Thyroid gland (tissue), 4 donors: ENCODE results near the gene PSAP.

ENCODE experiments used
- POLR2A ChIP-seq, 2 donors: fragments of 450-650 bp; IDR thresholded peaks; one replicate each; pipeline ENCODE4 v1.6.1; 2017; ENCODE audit warnings: antibody characterized with exemption in 2 of 2, mild to moderate bottlenecking in 2 of 2, moderate library complexity in 1 of 2
- TF ChIP-seq, protein P1 (sequence below), 6 experiments: fragments of 200-600 bp in 3 of 6; fragments of 450-650 bp in 3 of 6; sonication (generic) in 3 of 6; IDR thresholded peaks; one replicate each; pipeline ENCODE4 v1.5.1; 2016 to 2019; ENCODE audit warnings: antibody characterized with exemption in 6 of 6, mild to moderate bottlenecking in 2 of 6, inconsistent platforms in 1 of 6, moderate library complexity in 1 of 6

DNA sequence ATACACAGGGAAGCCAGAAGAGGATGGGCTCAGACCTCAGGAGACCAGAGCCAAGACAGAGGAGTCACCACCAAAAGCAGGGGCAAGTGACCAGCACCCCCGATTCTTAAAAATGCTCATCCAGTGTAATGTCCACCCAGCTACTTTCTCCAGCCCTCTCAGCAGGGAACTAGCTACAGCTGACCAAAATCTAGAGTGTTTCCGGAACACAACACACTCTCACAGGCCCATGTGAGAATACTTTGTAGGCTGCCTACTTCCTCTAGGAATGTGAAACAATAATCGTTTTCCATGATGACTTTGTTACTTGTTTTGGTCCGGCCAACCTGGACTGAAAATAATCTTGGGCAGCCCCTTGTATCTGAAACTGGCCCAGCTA is 14.5 kb downstream of the PSAP start:
- TF ChIP-seq, protein P1, sequence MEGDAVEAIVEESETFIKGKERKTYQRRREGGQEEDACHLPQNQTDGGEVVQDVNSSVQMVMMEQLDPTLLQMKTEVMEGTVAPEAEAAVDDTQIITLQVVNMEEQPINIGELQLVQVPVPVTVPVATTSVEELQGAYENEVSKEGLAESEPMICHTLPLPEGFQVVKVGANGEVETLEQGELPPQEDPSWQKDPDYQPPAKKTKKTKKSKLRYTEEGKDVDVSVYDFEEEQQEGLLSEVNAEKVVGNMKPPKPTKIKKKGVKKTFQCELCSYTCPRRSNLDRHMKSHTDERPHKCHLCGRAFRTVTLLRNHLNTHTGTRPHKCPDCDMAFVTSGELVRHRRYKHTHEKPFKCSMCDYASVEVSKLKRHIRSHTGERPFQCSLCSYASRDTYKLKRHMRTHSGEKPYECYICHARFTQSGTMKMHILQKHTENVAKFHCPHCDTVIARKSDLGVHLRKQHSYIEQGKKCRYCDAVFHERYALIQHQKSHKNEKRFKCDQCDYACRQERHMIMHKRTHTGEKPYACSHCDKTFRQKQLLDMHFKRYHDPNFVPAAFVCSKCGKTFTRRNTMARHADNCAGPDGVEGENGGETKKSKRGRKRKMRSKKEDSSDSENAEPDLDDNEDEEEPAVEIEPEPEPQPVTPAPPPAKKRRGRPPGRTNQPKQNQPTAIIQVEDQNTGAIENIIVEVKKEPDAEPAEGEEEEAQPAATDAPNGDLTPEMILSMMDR (IDR thresholded peaks at IDR 0.05): no peak
- TF ChIP-seq POLR2A (IDR thresholded peaks at IDR 0.05): no peak
